Hematopoietic multipotent progenitor cell treated with erythropoietin and hydrocortisone succinate and interleukin-3 and kit ligand, for 15 days (in vitro differentiated cells): ENCODE measurements around the gene ORC1.

ENCODE experiments used
- DNase-seq: peaks from one replicate; pipeline ENCODE4 v3.0.0-alpha.2; 2015; ENCODE audit warnings: low spot score

Gene ORC1

DNA sequence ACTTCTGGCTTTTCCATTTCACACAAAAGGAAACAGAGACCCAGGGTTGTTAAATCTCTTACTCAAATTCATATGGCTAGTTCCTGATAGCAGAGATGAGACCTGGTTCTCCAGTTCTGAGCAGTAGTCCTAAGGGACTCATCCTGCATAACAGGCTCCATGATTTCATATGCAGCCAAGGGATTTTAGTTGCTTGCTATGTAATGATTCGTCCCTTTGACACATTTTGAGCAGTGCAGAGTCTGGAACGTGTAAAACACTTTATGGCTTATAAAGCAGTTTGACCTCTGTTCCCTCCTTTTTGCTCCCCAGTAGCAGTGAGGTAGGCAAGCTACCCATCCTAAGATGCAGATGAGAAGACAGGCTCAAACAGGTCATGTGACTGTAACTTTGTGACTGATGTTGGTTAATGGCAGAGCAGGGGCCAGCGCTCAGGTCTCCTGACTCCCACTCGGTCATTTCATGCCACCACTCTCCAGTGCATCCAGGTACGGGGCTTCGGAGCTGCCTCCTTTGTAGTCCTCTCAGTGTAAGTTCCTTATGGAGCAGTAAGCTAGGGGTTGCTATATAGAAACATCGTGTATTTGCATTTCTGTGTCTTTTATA lies 62.5 kb downstream of the ORC1 start:
- no peak for DNase-seq

DNA sequence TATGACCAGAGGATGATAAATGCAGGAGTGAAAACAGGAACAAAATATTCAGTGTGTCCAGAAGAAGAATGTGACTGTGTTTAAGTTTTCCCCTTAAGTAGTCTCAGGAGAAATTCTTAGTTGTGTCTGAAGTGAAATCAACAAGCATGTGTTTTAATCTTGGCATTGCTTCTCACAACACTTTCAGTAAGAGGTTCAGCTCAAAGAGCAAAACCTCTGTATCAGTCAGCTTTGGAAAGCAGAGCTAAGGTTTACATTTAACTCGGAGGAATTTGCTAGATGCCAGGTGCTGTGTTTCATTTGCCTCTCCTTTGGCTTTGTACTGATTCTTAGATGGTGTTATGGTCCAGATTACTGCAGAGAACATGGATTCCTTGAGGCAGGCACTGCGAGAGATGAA lies 66.8 kb downstream of the ORC1 start:
- no peak for DNase-seq

- DNase-seq, result no peak
Measured at GRCh38 chr1:52334906-52335528, 69.2 kb downstream of the ORC1 start.

DNA sequence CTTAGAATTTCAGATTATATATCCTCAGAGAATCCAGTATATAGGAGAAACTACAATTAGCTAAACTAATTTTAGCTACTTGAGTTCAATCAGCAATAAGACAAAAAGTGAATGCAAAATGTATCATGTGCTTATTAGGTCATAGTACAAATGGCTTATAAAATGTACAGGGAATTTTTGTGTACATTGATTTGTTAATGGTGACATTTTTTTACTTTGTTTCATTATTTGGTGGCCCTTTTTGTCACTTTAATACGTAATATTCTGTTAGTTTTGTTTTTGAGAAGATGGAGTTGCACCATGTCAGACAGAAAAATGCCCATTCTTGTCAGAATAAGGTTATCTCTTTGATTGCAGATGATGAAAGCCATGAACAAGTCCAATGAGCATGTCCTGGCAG lies 71.8 kb downstream of the ORC1 start:
- no peak for DNase-seq

DNA sequence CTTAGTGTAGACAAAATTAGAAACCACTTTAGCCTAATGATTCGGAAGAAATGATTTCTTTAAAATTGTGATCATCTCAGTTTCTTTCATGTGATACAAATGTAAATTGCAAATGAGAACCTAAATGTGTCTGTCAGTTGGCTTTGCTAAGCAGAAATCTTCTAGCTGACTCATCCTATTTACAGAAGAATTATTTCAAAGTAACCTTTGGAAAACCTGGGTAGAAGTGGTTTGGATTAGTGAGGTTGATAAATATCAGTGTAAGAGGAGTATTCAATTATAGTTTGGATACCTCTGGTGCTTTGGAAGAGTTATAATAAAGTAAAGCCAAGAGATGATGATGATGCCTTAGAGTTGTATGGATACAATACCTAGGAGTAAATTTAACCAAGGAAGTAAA lies 75.6 kb downstream of the ORC1 start:
- no peak for DNase-seq

DNA sequence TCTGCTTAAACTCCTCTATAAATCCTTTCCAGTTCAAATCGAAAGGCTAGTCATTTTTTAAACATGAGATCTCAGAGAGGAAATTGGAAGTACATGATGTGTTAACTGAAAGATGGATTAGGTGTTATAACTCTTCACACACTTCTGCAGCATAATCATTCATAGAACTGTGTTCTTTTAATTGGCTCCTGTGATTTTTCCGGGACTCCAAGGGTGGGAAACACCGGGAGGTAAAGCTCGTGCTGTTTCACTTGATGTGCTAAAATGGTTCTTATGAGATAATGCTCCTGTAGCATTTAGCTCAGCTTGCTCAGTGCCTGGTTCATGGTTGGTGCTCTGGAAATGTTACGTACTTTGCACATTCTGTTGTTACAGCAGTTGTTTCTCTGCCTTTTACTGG lies 78.4 kb downstream of the ORC1 start:
- DNase-seq, result no peak

DNA sequence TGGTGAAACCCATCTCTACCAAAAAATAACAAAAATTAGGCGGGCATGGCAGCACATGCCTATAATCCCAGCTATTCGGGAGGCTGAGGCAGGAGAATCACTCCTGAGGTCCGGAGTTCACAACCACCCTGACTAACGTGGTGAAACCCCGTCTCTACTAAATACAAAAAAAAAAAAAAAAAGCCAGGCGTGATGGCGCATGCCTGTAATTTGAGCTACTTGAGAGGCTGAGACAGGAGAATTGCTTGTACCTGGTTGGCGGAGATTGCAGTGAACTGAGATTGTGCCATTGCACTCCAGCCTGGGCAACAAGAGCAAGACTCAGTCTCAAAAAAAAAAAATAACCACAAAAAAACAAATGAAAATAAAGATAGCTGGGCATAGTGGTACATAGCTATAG lies 80.5 kb downstream of the ORC1 start:
- no peak for DNase-seq
